Liver (tissue), 9 donors: ENCODE data around the gene SLC27A6. TPM values are rescaled to one million over a fixed set of nuclear protein-coding genes. Genes with fewer than 3 reads are reported as not detected.

ENCODE experiments used
- DNase-seq: peaks from one replicate; pipeline ENCODE4 v3.0.0-alpha.2; 2017; ENCODE audit warnings: low spot score
- H3K27ac ChIP-seq, 2 donors: one replicate each; pipeline ENCODE4 v1.7.0; 2013; ENCODE audit warnings: inconsistent platforms in 2 of 2, low read length in 2 of 2, control low read depth in 1 of 2, low read depth in 1 of 2, mild to moderate bottlenecking in 1 of 2
- H3K27me3 ChIP-seq, 4 donors: one replicate each; pipeline versions ENCODE4 v1.6.1 to v1.7.0; 2013; ENCODE audit warnings: low read length in 3 of 4, inconsistent platforms in 1 of 4, mild to moderate bottlenecking in 1 of 4, moderate library complexity in 1 of 4; ENCODE audit not compliant: control insufficient read depth in 4 of 4, insufficient read depth in 4 of 4
- H3K36me3 ChIP-seq, 4 donors: one replicate each; pipeline versions ENCODE4 v1.6.1 to v1.7.0; 2013; ENCODE audit warnings: low read length in 3 of 4, mild to moderate bottlenecking in 3 of 4, low read depth in 1 of 4, moderate library complexity in 1 of 4; ENCODE audit not compliant: control insufficient read depth in 4 of 4, insufficient read depth in 3 of 4
- H3K4me1 ChIP-seq, 4 donors: one replicate each; pipeline versions ENCODE4 v1.6.1 to v1.7.0; 2013; ENCODE audit warnings: low read length in 3 of 4, mild to moderate bottlenecking in 3 of 4, moderate library complexity in 1 of 4; ENCODE audit not compliant: control insufficient read depth in 4 of 4, insufficient read depth in 4 of 4
- H3K4me3 ChIP-seq, 3 donors: one replicate each; pipeline versions ENCODE4 v1.6.1 to v1.7.0; 2013; ENCODE audit warnings: low read length in 3 of 3, control low read depth in 1 of 3, low read depth in 1 of 3, mild to moderate bottlenecking in 1 of 3
- H3K9ac ChIP-seq, 2 donors: one replicate each; pipeline ENCODE4 v1.7.0; 2013; ENCODE audit warnings: low read length in 2 of 2, mild to moderate bottlenecking in 2 of 2, moderate library complexity in 2 of 2, control low read depth in 1 of 2, low read depth in 1 of 2
- H3K9me3 ChIP-seq, 4 donors: one replicate each; pipeline versions ENCODE4 v1.6.1 to v1.7.0; 2013; ENCODE audit warnings: low read length in 3 of 4; ENCODE audit not compliant: control insufficient read depth in 4 of 4
- EGR1 ChIP-seq, 2 donors: IDR thresholded peaks; 2 replicates each; pipeline ENCODE4 v1.6.1; 2016 to 2018; ENCODE audit warnings: antibody characterized with exemption in 2 of 2, low read depth in 2 of 2
- FOXA1 ChIP-seq: IDR thresholded peaks from 2 replicates; pipeline ENCODE4 v1.6.1; 2016; ENCODE audit warnings: antibody characterized with exemption
- FOXA2 ChIP-seq: IDR thresholded peaks from 2 replicates; pipeline ENCODE4 v1.6.1; 2016; ENCODE audit warnings: antibody characterized with exemption
- GABPA ChIP-seq, 2 donors: IDR thresholded peaks in 1 of 2; conservative IDR thresholded peaks in 1 of 2; 2 replicates each; pipeline ENCODE4 v1.6.1; 2016; ENCODE audit warnings: antibody characterized with exemption in 2 of 2, mild to moderate bottlenecking in 1 of 2, moderate library complexity in 1 of 2
- HNF4A ChIP-seq, 2 donors: conservative IDR thresholded peaks; 2 replicates each; pipeline ENCODE4 v1.6.1; 2016; ENCODE audit warnings: antibody characterized with exemption in 2 of 2, mild to moderate bottlenecking in 2 of 2
- HNF4G ChIP-seq: IDR thresholded peaks from 2 replicates; pipeline ENCODE4 v1.6.1; 2016; ENCODE audit warnings: antibody characterized with exemption
- JUND ChIP-seq, 2 donors: IDR thresholded peaks; 2 replicates each; pipeline ENCODE4 v1.6.1; 2016; ENCODE audit warnings: antibody characterized with exemption in 2 of 2
- NR2F2 ChIP-seq: IDR thresholded peaks from 2 replicates; pipeline ENCODE4 v1.6.1; 2016; ENCODE audit warnings: antibody characterized with exemption
- RAD21 ChIP-seq, 2 donors: IDR thresholded peaks; 2 replicates each; pipeline ENCODE4 v1.6.1; 2016; ENCODE audit warnings: antibody characterized with exemption in 2 of 2, mild to moderate bottlenecking in 2 of 2
- RXRA ChIP-seq, 2 donors: IDR thresholded peaks; 2 replicates each; pipeline ENCODE4 v1.6.1; 2017 to 2018; ENCODE audit warnings: antibody characterized with exemption in 2 of 2, mild to moderate bottlenecking in 1 of 2
- SP1 ChIP-seq: IDR thresholded peaks from 2 replicates; pipeline ENCODE4 v1.6.1; 2018; ENCODE audit warnings: antibody characterized with exemption, mild to moderate bottlenecking
- TAF1 ChIP-seq: conservative IDR thresholded peaks from 2 replicates; pipeline ENCODE4 v1.6.1; 2016; ENCODE audit warnings: antibody characterized with exemption, mild to moderate bottlenecking
- YY1 ChIP-seq: IDR thresholded peaks from 2 replicates; pipeline ENCODE4 v1.6.1; 2016; ENCODE audit warnings: antibody characterized with exemption, mild to moderate bottlenecking
- WGBS: extraction: QIAGEN DNeasy Blood & Tissue Kit; methylation state at CpG from one replicate; pipeline ENCODE4 v1.1.7; 2013; 5-methylcytosine and 5-hydroxymethylcytosine counted together
- polyA plus RNA-seq, 2 donors: library from polyadenylated mRNA; stranded (reverse) in 1 of 2; unstranded in 1 of 2; fragments of 200-250 nt in 1 of 2; fragments of >200 nt in 1 of 2; fragmentation: Nextera tagmentation in 1 of 2; extraction: Ambion mirVana in 1 of 2; gene quantifications; one replicate each; pipeline versions ENCODE4 v1.2.1 to v1.2.3, GENCODE V29; 2013 to 2015
- total RNA-seq, 2 donors: library from RNA; depleted of rRNA; stranded (reverse); fragments of >200 nt; gene quantifications; one replicate each; pipeline ENCODE4 v1.2.3, GENCODE V29; 2014
- TF ChIP-seq, protein P1 (sequence below): fragments of 150-350 bp; IDR thresholded peaks from 2 replicates; pipeline ENCODE4 v1.5.1; 2017; ENCODE audit warnings: improper control_type of control experiment, low read depth, low read length; ENCODE audit not compliant: missing input control
- TF ChIP-seq, protein P2 (sequence below): IDR thresholded peaks from 2 replicates; pipeline ENCODE4 v1.6.1; 2016; ENCODE audit warnings: antibody characterized with exemption, mild to moderate bottlenecking
- TF ChIP-seq, protein P3 (sequence below): IDR thresholded peaks from 2 replicates; pipeline ENCODE4 v1.6.1; 2016; ENCODE audit warnings: antibody characterized with exemption
- TF ChIP-seq, protein P4 (sequence below): IDR thresholded peaks from 2 replicates; pipeline ENCODE4 v1.6.1; 2016; ENCODE audit warnings: antibody characterized with exemption
- TF ChIP-seq, protein P5 (sequence below): IDR thresholded peaks from 2 replicates; pipeline ENCODE4 v1.6.1; 2016; ENCODE audit warnings: antibody characterized with exemption
- donor health status: healthy.
- donor health status: healthy.
- donor health status: healthy.
- donor health status: healthy.
- donor health status: healthy.

SLC27A6 gene
- total and polyA plus RNA-seq, 4 donors = 0.05 TPM; not detected in 3

DNA sequence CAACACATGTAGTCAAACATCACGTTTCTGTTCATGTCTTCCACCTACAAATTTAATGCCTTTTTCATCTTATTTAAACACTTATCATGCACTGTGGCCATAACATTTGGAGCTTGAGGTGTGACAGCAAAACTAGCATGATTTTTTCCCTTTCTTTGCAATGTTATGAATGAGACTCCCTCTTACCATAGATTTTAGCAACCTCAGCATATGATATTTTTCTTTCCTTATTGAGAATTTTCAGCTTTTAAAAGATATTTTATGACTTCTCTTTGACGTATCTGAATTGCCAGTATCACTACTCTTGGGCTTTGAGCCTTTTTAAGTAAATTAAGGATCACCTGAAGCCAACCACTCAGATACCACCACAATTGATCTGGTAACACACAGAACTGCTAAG lies 96.6 kb downstream of the SLC27A6 start:
- no peak for TF ChIP-seq RAD21 (IDR thresholded peaks at IDR 0.05)
- TF ChIP-seq HNF4G = no peak
- TF ChIP-seq, protein P1, sequence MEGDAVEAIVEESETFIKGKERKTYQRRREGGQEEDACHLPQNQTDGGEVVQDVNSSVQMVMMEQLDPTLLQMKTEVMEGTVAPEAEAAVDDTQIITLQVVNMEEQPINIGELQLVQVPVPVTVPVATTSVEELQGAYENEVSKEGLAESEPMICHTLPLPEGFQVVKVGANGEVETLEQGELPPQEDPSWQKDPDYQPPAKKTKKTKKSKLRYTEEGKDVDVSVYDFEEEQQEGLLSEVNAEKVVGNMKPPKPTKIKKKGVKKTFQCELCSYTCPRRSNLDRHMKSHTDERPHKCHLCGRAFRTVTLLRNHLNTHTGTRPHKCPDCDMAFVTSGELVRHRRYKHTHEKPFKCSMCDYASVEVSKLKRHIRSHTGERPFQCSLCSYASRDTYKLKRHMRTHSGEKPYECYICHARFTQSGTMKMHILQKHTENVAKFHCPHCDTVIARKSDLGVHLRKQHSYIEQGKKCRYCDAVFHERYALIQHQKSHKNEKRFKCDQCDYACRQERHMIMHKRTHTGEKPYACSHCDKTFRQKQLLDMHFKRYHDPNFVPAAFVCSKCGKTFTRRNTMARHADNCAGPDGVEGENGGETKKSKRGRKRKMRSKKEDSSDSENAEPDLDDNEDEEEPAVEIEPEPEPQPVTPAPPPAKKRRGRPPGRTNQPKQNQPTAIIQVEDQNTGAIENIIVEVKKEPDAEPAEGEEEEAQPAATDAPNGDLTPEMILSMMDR = no peak
- TF ChIP-seq NR2F2 = no peak
- no peak for TF ChIP-seq GABPA (IDR thresholded peaks at IDR 0.05 in 1 of 2, conservative IDR thresholded peaks at IDR 0.05 in 1 of 2)
- no peak for TF ChIP-seq TAF1
- no peak for TF ChIP-seq EGR1 (IDR thresholded peaks at IDR 0.05; ENCODE audit: low read depth in 2 of 2)
- TF ChIP-seq, protein P2, sequence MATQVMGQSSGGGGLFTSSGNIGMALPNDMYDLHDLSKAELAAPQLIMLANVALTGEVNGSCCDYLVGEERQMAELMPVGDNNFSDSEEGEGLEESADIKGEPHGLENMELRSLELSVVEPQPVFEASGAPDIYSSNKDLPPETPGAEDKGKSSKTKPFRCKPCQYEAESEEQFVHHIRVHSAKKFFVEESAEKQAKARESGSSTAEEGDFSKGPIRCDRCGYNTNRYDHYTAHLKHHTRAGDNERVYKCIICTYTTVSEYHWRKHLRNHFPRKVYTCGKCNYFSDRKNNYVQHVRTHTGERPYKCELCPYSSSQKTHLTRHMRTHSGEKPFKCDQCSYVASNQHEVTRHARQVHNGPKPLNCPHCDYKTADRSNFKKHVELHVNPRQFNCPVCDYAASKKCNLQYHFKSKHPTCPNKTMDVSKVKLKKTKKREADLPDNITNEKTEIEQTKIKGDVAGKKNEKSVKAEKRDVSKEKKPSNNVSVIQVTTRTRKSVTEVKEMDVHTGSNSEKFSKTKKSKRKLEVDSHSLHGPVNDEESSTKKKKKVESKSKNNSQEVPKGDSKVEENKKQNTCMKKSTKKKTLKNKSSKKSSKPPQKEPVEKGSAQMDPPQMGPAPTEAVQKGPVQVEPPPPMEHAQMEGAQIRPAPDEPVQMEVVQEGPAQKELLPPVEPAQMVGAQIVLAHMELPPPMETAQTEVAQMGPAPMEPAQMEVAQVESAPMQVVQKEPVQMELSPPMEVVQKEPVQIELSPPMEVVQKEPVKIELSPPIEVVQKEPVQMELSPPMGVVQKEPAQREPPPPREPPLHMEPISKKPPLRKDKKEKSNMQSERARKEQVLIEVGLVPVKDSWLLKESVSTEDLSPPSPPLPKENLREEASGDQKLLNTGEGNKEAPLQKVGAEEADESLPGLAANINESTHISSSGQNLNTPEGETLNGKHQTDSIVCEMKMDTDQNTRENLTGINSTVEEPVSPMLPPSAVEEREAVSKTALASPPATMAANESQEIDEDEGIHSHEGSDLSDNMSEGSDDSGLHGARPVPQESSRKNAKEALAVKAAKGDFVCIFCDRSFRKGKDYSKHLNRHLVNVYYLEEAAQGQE = no peak
- no peak for TF ChIP-seq HNF4A (conservative IDR thresholded peaks at IDR 0.05)
- TF ChIP-seq RXRA (IDR thresholded peaks at IDR 0.05) = no peak
- TF ChIP-seq, protein P3, sequence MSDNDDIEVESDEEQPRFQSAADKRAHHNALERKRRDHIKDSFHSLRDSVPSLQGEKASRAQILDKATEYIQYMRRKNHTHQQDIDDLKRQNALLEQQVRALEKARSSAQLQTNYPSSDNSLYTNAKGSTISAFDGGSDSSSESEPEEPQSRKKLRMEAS = no peak
- no peak for TF ChIP-seq FOXA1
- TF ChIP-seq FOXA2 = no peak
- TF ChIP-seq YY1 = no peak
- Histone ChIP-seq H3K36me3 (no peaks in the 10 kb centered on the region), H3K9ac (no peak overlapping the region), H3K4me1 (no peaks in the 10 kb centered on the region), H3K9me3 (peaks cover 0 to 9% (median 0%) of the 10 kb centered on the region in 4 donors), H3K27me3 (no peaks in the 10 kb centered on the region), H3K4me3 (no peak overlapping the region), H3K27ac (no peak overlapping the region)
- DNase-seq = no peak
- 46% methylated on average over 2 of the region's 2 CpGs for WGBS

DNA sequence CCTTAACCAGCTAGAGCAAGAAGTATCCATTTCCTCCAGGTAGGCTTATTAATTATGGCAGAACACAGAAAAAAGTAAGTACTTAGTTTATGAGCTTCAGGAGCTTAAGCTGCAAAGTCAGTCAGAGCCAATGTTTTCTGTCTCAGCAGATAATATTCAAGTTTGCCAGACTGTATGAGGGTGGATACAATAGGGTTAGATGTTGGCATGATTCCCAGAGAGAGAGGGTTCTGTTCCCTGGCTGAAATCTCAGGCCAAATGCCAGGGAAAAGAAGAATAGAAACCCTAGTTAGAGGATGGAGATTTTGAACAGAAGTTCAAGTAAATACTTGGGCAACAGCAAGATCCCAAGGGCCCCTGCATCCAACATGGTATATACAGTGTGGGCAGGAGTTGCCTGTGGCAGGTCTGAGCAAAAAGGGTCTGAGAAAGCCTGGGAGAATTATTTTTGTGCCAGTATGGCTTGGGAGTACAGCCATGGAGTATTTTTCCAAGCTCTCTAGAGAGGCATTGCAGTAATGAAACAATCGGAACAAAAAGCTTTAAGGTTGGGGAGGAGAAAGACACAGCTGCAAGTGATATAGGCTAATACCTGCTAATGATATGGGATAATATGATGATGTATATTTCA lies 98.3 kb downstream of the SLC27A6 start:
- no peak for DNase-seq
- Histone ChIP-seq H3K9ac (no peak overlapping the region), H3K36me3 (no peaks in the 10 kb centered on the region), H3K27me3 (no peaks in the 10 kb centered on the region), H3K4me3 (no peak overlapping the region), H3K27ac (no peak overlapping the region), H3K9me3 (no peaks in the 10 kb centered on the region), H3K4me1 (no peaks in the 10 kb centered on the region)
- 87% methylated on average over 1 of the region's 1 CpG for WGBS
- TF ChIP-seq TAF1 (no peak), YY1 (no peak), SP1 (no peak), FOXA1 (no peak), GABPA (IDR thresholded peaks at IDR 0.05 in 1 of 2, conservative IDR thresholded peaks at IDR 0.05 in 1 of 2) (no peak), JUND (IDR thresholded peaks at IDR 0.05) (no peak), HNF4A (conservative IDR thresholded peaks at IDR 0.05) (no peak), HNF4G (no peak), RAD21 (IDR thresholded peaks at IDR 0.05) (no peak)
- TF ChIP-seq, protein P4, sequence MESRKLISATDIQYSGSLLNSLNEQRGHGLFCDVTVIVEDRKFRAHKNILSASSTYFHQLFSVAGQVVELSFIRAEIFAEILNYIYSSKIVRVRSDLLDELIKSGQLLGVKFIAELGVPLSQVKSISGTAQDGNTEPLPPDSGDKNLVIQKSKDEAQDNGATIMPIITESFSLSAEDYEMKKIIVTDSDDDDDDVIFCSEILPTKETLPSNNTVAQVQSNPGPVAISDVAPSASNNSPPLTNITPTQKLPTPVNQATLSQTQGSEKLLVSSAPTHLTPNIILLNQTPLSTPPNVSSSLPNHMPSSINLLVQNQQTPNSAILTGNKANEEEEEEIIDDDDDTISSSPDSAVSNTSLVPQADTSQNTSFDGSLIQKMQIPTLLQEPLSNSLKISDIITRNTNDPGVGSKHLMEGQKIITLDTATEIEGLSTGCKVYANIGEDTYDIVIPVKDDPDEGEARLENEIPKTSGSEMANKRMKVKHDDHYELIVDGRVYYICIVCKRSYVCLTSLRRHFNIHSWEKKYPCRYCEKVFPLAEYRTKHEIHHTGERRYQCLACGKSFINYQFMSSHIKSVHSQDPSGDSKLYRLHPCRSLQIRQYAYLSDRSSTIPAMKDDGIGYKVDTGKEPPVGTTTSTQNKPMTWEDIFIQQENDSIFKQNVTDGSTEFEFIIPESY = no peak
- TF ChIP-seq, protein P3 = no peak
- TF ChIP-seq, protein P1 = no peak
- TF ChIP-seq, protein P5, sequence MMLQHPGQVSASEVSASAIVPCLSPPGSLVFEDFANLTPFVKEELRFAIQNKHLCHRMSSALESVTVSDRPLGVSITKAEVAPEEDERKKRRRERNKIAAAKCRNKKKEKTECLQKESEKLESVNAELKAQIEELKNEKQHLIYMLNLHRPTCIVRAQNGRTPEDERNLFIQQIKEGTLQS = no peak
